ENCODE data around the gene WNT1.

The WNT1 gene

DNA sequence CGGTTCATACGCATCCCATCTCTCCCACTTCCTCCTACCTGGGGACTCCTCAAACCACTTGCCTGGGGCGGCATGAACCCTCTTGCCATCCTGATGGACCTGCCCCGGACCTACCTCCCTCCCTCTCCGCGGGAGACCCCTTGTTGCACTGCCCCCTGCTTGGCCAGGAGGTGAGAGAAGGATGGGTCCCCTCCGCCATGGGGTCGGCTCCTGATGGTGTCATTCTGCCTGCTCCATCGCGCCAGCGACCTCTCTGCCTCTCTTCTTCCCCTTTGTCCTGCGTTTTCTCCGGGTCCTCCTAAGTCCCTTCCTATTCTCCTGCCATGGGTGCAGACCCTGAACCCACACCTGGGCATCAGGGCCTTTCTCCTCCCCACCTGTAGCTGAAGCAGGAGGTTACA lies 3.6 kb downstream of the WNT1 start:
- no peak for DNase-seq

DNA sequence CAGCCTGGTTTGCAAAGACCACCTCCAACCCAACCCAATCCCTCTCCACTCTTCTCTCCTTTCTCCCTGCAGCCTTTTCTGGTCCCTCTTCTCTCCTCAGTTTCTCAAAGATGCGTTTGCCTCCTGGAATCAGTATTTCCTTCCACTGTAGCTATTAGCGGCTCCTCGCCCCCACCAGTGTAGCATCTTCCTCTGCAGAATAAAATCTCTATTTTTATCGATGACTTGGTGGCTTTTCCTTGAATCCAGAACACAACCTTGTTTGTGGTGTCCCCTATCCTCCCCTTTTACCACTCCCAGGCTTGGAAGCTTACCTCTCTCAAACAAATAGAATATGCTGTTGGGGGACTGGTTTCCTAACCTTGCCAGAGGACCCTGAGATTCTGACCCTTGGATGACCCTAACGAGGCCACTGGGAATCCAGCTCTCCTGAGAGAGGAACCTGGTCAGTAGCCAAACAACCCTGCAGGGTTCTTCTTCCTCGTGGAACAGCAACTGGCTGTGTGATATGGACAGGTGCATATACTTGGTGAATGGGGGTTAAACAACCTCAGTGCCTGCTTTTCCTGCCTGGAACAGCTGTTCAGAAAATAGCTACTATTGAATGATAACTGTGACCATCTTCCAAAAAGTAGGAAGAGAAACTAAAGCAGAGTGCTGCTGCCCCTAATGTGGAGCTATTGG lies 4.4 kb downstream of the WNT1 start:
- no peak for DNase-seq

GRCh38 chr12:48985475-48985897 lies 7.4 kb downstream of the WNT1 start:
- no peak for DNase-seq

DNA sequence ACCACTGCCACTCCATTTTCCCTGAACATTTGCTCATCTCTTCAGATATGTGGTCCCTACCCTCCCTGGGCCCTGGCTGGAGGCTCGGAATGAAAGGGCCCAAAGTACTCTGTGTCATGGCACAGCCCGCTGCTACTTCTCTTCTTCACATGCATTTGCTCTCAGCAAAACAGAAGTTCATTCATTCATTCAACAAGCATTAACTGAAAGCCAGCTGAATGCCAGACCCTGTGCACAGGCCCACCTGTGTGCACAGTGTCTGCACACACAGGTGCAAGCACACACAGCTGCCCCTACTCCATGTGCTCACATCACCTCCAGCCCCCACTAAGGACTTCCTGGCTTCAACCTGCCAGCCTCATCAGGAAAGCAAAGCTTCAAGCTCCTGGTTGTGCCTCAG lies 7.8 kb downstream of the WNT1 start:
- DNase-seq: no peak

DNA sequence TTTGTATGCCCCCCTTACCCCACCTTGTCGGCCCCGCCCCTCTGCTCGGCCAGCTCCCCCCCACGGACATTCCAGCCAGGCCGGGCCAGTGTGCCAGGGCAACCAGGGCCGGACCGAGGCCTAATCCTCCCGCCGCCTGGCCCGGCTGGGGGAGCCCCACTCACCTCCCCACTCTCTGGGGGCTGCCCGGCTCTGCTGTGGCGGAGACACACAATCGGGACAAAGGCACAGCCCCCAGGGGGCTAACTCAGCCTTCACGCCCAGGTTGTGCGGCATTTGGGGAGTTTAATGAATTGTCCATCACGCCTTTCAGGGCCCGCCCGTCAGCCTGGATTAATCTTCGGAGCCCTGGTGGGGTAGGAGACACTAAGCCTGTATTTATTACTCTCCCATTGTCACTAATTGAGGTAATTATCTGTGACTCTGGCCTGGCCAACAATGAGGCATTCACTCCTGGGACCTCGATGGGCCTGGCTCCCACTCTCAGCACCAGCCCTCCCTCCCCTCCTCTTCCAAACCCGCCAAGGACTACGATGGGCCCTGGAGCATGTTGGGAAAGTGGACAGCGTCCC lies 8.7 kb downstream of the WNT1 start:
- DNase-seq: no peak

GRCh38 chr12:48988030-48988649 lies 10.0 kb downstream of the WNT1 start:
- DNase-seq: peak; percentile 66

DNA sequence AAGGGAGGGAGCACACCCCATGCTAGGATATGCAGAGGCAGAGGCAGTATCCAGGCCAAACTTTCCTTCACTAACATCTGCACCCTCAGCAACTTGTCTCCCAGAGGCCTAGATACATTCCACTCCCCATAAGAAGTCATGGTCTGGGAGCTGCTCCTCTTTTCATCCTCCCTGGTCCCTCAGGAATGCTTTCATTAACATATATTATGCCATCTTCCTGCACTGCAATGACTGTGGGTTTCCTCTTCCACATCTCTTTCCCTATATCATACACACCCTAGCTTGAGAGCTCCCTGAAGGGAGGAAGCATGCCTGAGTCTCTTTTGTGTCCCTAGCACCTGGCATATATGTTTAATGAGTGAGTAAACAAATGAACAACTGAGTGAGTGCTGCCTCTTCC lies 12.4 kb downstream of the WNT1 start:
- DNase-seq: no peak

- no peak for DNase-seq
These were observed 13.3 kb downstream of the WNT1 start for GRCh38 chr12:48991247-48992050.

DNA sequence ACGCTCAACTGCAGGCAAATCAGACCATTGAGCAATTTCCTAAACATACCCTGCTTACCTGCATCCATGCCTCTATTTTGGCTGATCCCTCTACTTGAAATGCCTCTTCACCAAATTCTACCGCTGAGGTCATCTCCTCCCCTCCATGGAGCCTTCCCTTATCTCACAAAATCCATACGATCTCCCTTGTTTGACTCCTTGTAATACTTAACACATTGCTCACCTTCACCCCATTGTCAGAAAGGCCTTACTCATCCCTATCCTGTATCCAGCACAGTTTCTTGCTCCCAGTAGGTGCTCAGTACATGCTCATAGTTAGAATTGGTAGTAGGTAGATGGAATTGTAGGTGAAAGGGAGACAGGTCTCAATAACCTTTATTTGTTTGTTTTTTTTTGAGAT lies 15.7 kb downstream of the WNT1 start:
- DNase-seq: no peak

DNA sequence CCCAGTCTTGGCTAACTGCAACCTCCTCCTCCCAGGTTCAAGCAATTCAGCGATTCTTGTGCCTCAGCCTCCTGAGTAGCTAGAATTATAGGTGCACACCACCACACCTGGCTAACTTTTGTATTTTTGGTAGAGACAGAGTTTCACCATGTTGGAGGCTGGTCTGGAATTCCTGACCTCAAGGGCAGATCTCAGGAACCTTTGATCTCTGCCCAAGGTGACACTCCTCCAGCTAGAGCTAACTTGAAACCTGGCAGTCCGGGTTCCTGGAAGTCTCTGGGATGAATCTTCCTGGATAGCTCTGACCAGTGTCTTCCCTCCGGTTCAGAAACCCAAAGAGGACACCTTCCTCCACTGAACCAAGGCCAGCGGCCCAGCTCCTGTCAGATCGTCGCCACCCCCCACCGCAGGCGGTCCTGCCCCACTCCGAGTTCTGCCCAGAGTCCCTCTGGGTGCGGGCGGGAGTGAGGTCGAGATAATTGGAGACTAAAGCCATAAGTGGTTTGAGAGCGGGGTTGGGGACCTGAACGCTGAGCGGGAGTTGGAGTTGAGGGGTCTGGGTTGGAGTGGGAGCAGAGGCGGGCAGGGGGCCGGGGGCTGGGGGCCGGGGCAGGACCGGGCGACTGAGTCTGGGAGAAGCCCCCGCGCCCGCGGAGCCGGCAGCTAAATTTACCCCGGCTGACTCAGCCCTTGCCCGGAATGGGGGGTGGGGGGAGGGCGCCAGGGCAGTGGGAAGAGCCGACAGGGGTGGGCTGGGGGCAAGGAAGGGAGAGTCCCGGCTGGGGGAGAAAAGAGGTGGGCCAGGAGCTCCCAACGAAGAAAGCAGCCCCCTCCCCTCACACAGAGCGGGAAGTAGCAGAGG lies 16.3 kb downstream of the WNT1 start:
- DNase-seq: no peak

DNA sequence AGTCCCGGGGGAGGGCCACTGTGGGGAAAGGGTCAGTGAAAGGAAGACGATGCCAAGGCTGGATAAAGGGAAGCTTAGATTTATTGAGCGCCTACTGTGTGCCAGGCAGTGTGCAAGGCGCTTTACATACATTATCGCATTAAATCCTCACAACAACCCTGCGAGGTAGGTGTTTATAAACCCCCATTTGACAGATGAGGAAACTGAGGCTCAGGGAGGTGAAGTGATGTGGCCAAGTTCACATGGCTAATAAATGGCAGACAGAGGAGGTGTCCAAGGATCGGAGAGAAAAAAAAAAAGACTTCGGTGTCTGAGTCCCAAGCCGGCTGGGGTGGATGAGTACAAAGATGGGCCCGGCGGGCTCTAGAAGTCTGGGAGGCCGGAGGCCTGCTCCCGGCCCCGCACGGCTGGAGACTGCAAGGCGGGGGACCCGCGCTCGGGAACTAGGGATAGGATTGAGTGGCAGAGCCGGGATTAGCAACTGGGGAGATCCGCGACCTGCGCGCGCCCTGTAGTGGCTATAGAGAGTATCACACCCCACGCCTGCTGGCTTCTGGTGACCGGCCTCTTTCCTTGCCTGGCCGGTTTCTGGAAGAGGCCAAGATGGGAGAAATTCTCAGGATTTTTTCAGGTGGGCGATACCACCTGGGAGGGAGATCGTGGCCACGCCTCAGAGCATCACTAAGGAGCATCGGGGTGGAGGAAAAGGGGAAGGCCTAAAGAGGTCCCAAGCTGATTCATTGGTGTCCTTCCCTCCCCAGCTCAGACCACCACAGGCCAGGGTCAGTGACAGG lies 17.2 kb downstream of the WNT1 start:
- DNase-seq: peak; percentile 21

GRCh38 chr12:48996794-48997718 lies 18.9 kb downstream of the WNT1 start:
- DNase-seq: peak; percentile 52

DNA sequence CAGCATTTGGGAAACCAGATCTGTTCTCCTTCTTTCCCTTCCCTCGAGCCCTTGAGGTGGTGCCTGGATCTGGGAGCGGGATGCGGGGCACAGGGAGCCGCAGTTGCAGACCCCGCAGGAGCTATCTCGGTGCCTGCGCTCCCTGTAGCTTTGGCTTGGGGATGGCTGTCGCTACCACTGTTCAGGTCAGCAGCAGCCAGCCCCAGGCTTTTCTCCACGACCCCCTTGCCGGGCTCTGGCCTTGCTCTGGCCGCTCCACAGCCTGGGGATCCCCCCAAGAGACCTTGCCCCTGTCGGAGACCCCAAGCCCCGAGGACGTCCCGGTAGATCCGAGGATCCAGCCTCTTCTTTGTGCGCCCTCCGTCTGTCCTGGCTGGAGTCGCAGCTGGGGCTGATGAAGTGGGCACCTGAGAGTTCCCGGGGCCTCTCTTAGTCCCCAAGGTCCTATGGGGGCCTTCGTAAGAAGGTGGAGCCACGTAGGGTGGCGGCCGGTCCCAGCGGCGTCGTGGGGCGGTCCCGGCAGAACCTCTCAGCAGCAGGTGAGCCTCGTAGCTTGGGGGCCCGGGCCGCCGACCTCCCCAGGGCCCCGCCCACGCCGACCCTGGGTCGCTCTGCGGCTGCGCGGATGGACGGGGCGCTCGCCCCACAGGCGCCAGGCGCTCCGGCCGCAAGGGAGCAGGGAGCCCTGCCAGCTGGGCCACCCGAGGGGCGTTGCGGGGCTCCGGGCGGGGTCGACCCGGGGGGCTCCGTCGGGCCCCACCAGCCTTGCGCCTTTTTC lies 19.8 kb downstream of the WNT1 start:
- no peak for DNase-seq

GRCh38 chr12:48998497-48999353 lies 20.6 kb downstream of the WNT1 start:
- DNase-seq: no peak

GRCh38 chr12:48999371-49000131 lies 21.4 kb downstream of the WNT1 start, which contains the start of gene DDN:
TSS of gene DDN (minus strand) at chr12:48999375. CDS start at chr12:48999287, 88 bp downstream.
- peak; percentile 14 for DNase-seq

GRCh38 chr12:49000346-49000745 lies 22.2 kb downstream of the WNT1 start:
- no peak for DNase-seq

DNA sequence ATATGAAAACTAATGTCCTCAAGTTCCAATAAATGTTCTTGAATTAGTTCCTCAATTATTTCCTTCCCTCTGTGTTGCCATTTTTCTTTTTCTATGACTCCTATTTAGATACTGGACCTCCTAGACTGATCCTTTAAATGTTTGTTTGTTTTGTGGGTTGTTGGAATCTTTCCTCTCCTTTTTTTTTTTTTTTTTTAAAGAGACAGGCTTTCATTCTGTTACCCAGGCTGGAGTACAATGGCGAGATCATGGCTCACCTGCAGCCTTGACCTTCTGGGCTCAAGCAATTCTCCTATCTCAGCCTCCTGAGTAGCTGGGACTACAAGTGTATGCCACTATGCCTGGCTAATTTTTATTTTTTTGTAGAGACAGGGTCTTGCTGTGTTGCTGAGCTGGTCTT lies 30.8 kb downstream of the WNT1 start:
- no peak for DNase-seq
